ENCODE data around the gene ETS1.

DNA sequence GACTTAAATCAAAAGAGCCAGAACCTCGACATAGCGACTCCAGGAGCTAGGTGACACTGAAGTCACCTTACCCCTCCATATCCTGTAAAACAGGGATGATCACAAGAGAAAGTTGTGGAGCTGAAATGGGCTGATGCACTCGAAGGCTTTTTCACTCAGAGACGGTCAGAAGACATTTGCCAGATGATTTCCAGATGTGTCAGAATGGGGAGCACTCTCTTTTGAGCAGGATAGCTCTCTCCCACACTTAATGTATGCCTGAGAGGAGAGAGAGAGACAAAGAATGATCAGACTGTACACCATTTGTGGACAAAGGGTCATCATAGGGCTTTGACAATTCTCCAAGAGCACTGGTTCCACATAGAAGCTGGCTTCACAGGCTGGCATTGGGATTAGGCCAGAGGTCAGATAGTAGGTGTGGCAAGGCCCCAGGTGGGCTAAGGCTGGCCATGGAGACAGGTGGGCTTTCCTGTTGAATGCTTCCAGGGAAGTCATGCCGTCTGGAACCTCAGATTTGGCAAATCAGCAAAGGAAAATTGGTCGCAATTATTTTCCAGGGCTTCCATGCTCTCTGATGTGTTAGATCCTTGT is 42.3 kb upstream of the ETS1 start:
- TF ChIP-seq ZNF768 (tag by site-specific recombination; IDR thresholded peaks at IDR 0.05) = no peak
- TF ChIP-seq, protein P1, sequence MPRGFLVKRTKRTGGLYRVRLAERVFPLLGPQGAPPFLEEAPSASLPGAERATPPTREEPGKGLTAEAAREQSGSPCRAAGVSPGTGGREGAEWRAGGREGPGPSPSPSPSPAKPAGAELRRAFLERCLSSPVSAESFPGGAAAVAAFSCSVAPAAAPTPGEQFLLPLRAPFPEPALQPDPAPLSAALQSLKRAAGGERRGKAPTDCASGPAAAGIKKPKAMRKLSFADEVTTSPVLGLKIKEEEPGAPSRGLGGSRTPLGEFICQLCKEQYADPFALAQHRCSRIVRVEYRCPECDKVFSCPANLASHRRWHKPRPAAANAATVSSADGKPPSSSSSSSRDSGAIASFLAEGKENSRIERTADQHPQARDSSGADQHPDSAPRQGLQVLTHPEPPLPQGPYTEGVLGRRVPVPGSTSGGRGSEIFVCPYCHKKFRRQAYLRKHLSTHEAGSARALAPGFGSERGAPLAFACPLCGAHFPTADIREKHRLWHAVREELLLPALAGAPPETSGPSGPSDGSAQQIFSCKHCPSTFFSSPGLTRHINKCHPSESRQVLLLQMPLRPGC (tag by site-specific recombination; IDR thresholded peaks at IDR 0.05) = no peak
- TF ChIP-seq, protein P2, sequence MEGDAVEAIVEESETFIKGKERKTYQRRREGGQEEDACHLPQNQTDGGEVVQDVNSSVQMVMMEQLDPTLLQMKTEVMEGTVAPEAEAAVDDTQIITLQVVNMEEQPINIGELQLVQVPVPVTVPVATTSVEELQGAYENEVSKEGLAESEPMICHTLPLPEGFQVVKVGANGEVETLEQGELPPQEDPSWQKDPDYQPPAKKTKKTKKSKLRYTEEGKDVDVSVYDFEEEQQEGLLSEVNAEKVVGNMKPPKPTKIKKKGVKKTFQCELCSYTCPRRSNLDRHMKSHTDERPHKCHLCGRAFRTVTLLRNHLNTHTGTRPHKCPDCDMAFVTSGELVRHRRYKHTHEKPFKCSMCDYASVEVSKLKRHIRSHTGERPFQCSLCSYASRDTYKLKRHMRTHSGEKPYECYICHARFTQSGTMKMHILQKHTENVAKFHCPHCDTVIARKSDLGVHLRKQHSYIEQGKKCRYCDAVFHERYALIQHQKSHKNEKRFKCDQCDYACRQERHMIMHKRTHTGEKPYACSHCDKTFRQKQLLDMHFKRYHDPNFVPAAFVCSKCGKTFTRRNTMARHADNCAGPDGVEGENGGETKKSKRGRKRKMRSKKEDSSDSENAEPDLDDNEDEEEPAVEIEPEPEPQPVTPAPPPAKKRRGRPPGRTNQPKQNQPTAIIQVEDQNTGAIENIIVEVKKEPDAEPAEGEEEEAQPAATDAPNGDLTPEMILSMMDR (tag by site-specific recombination; IDR thresholded peaks at IDR 0.05) = no peak
- no peak for TF ChIP-seq ZNF335 (tag by site-specific recombination; conservative IDR thresholded peaks at IDR 0.05)
- no peak for TF ChIP-seq ZNF24 (tag by site-specific recombination; IDR thresholded peaks at IDR 0.05)
- no peak for TF ChIP-seq ZNF274 (IDR thresholded peaks at IDR 0.05; ENCODE audit: low read length)
- TF ChIP-seq ZNF274 (tag by site-specific recombination; IDR thresholded peaks at IDR 0.05; ENCODE audit: borderline replicate concordance) = no peak
- TF ChIP-seq, protein P3, sequence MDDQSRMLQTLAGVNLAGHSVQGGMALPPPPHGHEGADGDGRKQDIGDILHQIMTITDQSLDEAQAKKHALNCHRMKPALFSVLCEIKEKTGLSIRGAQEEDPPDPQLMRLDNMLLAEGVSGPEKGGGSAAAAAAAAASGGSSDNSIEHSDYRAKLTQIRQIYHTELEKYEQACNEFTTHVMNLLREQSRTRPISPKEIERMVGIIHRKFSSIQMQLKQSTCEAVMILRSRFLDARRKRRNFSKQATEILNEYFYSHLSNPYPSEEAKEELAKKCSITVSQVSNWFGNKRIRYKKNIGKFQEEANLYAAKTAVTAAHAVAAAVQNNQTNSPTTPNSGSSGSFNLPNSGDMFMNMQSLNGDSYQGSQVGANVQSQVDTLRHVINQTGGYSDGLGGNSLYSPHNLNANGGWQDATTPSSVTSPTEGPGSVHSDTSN (CRISPR knock-in tag; IDR thresholded peaks at IDR 0.05) = no peak
- TF ChIP-seq, protein P4, sequence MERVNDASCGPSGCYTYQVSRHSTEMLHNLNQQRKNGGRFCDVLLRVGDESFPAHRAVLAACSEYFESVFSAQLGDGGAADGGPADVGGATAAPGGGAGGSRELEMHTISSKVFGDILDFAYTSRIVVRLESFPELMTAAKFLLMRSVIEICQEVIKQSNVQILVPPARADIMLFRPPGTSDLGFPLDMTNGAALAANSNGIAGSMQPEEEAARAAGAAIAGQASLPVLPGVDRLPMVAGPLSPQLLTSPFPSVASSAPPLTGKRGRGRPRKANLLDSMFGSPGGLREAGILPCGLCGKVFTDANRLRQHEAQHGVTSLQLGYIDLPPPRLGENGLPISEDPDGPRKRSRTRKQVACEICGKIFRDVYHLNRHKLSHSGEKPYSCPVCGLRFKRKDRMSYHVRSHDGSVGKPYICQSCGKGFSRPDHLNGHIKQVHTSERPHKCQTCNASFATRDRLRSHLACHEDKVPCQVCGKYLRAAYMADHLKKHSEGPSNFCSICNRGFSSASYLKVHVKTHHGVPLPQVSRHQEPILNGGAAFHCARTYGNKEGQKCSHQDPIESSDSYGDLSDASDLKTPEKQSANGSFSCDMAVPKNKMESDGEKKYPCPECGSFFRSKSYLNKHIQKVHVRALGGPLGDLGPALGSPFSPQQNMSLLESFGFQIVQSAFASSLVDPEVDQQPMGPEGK (tag by site-specific recombination; IDR thresholded peaks at IDR 0.05) = no peak

Measured in HEK293 (cell line).